ENCODE measurements around the gene NDUFAF8. TPM values are rescaled to one million over a fixed set of nuclear protein-coding genes. Genes with fewer than 3 reads are reported as not detected.

NDUFAF8 gene
- total RNA-seq, 1 experiment from 2014 or later, result 60.1 TPM

- Histone ChIP-seq H3K9ac (ENCODE audit: extremely low read depth, insufficient read length, low read length) (no peak overlapping the region), H3K79me1 (ENCODE audit: insufficient read depth, low read depth, low read length, poor library complexity, severe bottlenecking) (no peaks in the 10 kb centered on the region), H3K14ac (ENCODE audit: insufficient read depth, low read length) (no peak overlapping the region)
These were observed 43.1 kb upstream of the NDUFAF8 start for GRCh38 chr17:81195941-81196495.

More at GRCh38 chr17:81195941-81196495, 43.1 kb upstream of the NDUFAF8 start:
- no CpG with 5 or more reads among the region's 14 CpGs for WGBS (ENCODE audit: extremely low coverage, insufficient read length, low lambda C conversion rate)
- H3K9me3 Mint-ChIP-seq, result no peaks in the 10 kb centered on the region
- H3K23ac ChIP-seq (ENCODE audit: insufficient read length, low read depth, low read length), result no peak overlapping the region
- no peaks in the 10 kb centered on the region for H4K20me1 ChIP-seq (ENCODE audit: control insufficient read depth, insufficient read depth, insufficient read length)
- no peak overlapping the region for H3K27ac Mint-ChIP-seq
- no peak overlapping the region for H3K4me2 ChIP-seq (ENCODE audit: insufficient read depth, insufficient read length, low read length)
- no peak overlapping the region for H4K5ac ChIP-seq (ENCODE audit: insufficient read length, low read depth, low read length)
- H3K18ac ChIP-seq (ENCODE audit: insufficient read length, low read depth, low read length), result no peak overlapping the region
- H3K27me3 Mint-ChIP-seq (ENCODE audit: low read depth), result no peaks in the 10 kb centered on the region
- no peaks in the 10 kb centered on the region for H3K79me2 ChIP-seq (ENCODE audit: insufficient read depth, low read length)
- H2BK120ac ChIP-seq (ENCODE audit: low read depth, low read length, poor library complexity, severe bottlenecking), result no peak overlapping the region
- DNase-seq, result no peak
- H3K56ac ChIP-seq (ENCODE audit: insufficient read length, low read depth, low read length), result no peak overlapping the region
- no peaks in the 10 kb centered on the region for H3K4me1 ChIP-seq (ENCODE audit: insufficient read depth, low read length)
- H3K4me3 Mint-ChIP-seq, result no peak overlapping the region
- no peak overlapping the region for H3K4ac ChIP-seq (ENCODE audit: low read depth, low read length)
- peaks cover 0 to 14% (median 8%) of the 10 kb centered on the region in 3 experiments; a peak in 4 of 7 replicates for H3K36me3 Mint-ChIP-seq (ENCODE audit: insufficient read depth in 1 of 3, low read depth in 3 of 3)
- H3K23me2 ChIP-seq (ENCODE audit: insufficient read length, low read depth, low read length, poor library complexity, severe bottlenecking), result no peaks in the 10 kb centered on the region
- H4K8ac ChIP-seq (replicated peaks; ENCODE audit: insufficient read length, low read depth, low read length), result no peak overlapping the region
- H2BK5ac ChIP-seq (ENCODE audit: insufficient read length, low read length), result no peak overlapping the region
- H2AK5ac ChIP-seq (ENCODE audit: insufficient read length, low read length), result no peak overlapping the region
- no peaks in the 10 kb centered on the region for H3K27me3 ChIP-seq (ENCODE audit: insufficient read depth, low read length)
- no peak overlapping the region for H3T11ph ChIP-seq (ENCODE audit: low read length)
- no peak overlapping the region for H2BK12ac ChIP-seq (ENCODE audit: insufficient read length, low read depth, low read length)
- H2AFZ ChIP-seq (ENCODE audit: low read length), result no peak overlapping the region
- no peak overlapping the region for H3K27ac ChIP-seq (ENCODE audit: insufficient read length, low read depth, low read length)
- no peak overlapping the region for H2BK20ac ChIP-seq (ENCODE audit: low read depth, low read length, poor library complexity, severe bottlenecking)
- no peaks in the 10 kb centered on the region for H3K4me1 Mint-ChIP-seq
- no peak overlapping the region for H2BK15ac ChIP-seq (ENCODE audit: low read depth, low read length)
- no peaks in the 10 kb centered on the region for H3K9me3 ChIP-seq (ENCODE audit: control insufficient read depth, low read depth, low read length)
- no peak for TF ChIP-seq CTCF (conservative IDR thresholded peaks at IDR 0.05)
- H4K91ac ChIP-seq (ENCODE audit: insufficient read length, low read depth, low read length), result no peak overlapping the region
